ENCODE measurements around the gene KIF2C.
"Not testable (repeated sequence)": the region's sequence is repeated elsewhere in the genome, so short reads cannot be mapped to it uniquely, and the experiment has no call there.

KIF2C gene

DNA sequence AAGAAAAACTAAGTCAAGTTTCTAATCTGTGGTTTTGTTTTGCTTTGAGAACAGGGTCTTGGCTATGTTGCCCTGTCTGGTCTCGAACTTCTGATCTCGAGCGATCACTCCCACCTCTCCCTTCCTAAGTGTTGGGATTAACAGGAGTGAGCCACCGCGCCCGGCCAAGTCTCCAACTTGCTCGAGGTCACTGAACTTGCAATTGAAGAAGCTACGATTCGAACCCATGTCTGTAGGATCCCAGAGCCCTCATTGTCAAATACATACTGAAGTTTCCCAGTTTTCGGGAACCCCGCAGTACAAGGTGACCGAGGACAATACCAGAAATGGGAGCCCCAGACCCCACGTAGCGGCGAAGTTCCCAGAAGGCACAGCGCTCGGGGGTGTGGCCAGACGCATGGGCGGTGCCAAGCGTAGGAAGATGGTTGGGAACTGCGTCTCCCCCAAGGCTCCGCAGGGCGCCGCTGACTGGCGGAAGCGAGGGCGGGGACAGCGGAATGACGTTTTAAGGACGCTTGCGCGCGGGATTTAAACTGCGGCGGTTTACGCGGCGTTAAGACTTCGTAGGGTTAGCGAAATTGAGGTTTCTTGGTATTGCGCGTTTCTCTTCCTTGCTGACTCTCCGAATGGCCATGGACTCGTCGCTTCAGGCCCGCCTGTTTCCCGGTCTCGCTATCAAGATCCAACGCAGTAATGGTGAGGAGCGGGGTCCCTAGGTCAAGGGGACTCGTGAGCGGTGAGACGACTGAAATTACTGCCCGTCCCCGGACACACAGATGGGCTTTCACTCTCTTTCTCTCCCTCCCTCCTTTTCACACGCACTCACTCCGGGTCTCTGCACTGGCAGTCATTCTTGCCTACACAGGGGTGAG lies at the start of gene KIF2C:
TSS of gene KIF2C (plus strand) at position 531 of the 872 bp plus-strand sequence. CDS start at position 627, 96 bp downstream.
- Histone ChIP-seq H3K4me3 (ENCODE audit: low read length) (peak within 1 kb of the TSS; percentile 93), H3K9me3 (ENCODE audit: control insufficient read depth, low read length) (no peaks in the 10 kb centered on the region), H3K36me3 (ENCODE audit: control insufficient read depth, insufficient read depth, low read length, severe bottlenecking) (no peaks in the 10 kb centered on the region), H3K27me3 (replicated peaks; ENCODE audit: control insufficient read depth, insufficient read depth, low read length) (no peaks in the 10 kb centered on the region), H3K4me1 (ENCODE audit: control insufficient read depth, insufficient read depth, low read length) (peaks cover 11% of the 10 kb centered on the region), H3K9ac (ENCODE audit: low read length) (peak within 1 kb of the TSS; percentile 94)
- peak; percentile 99 for DNase-seq (ENCODE audit: low read depth)

DNA sequence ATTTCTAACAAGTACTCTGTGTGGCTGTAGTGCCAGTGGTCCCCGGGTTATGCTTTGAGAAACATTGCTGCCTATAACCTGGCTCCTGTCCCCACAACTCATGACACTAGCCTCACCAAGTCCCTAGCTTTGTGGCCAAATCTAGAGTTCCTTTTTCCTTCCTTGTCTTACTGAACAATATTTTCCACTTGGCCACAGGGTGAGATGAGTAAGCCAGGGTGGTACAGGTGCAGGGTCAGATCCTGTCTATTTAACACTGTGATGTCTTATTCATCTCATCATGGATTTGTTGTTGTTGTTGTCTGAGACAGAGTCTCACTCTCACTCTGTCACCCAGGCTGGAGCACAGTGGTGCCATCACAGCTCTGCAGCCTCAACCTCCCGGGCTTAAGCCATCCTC lies 46.5 kb upstream of the KIF2C start:
- Histone ChIP-seq H3K36me3 (ENCODE audit: control insufficient read depth, insufficient read depth, low read length, severe bottlenecking) (no peaks in the 10 kb centered on the region), H3K27me3 (replicated peaks; ENCODE audit: control insufficient read depth, insufficient read depth, low read length) (no peaks in the 10 kb centered on the region), H3K4me1 (ENCODE audit: control insufficient read depth, insufficient read depth, low read length) (no peaks in the 10 kb centered on the region), H3K9ac (ENCODE audit: low read length) (no peak overlapping the region), H3K4me3 (ENCODE audit: low read length) (no peak overlapping the region), H3K9me3 (ENCODE audit: control insufficient read depth, low read length) (no peaks in the 10 kb centered on the region)
- DNase-seq (ENCODE audit: low read depth), result no peak

DNA sequence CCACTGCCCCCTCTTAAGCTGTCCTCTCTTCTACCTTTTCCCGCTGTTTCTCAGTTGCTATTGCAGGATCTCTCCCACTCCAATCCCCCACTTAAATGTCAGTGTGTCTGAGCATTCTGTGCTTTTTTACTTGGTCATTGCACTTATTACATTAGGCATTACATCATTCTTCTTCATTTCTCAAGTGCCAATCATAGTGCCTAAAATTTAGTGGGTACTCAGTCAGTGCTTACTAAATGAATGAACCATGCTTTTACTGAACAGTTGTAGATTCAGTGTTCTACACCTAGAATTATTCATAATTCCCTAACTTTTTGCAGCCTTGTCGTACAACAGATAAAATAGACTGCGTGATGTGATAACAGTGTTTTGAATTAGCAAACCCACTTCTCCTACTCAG lies 45.7 kb upstream of the KIF2C start:
- no peak overlapping the region for H3K9ac ChIP-seq (ENCODE audit: low read length)
- no peak for DNase-seq (ENCODE audit: low read depth)
- H3K36me3 ChIP-seq (ENCODE audit: control insufficient read depth, insufficient read depth, low read length, severe bottlenecking), result no peaks in the 10 kb centered on the region
- no peaks in the 10 kb centered on the region for H3K9me3 ChIP-seq (ENCODE audit: control insufficient read depth, low read length)
- no peaks in the 10 kb centered on the region for H3K4me1 ChIP-seq (ENCODE audit: control insufficient read depth, insufficient read depth, low read length)
- H3K27me3 ChIP-seq (replicated peaks; ENCODE audit: control insufficient read depth, insufficient read depth, low read length), result no peaks in the 10 kb centered on the region
- H3K4me3 ChIP-seq (ENCODE audit: low read length), result no peak overlapping the region

DNA sequence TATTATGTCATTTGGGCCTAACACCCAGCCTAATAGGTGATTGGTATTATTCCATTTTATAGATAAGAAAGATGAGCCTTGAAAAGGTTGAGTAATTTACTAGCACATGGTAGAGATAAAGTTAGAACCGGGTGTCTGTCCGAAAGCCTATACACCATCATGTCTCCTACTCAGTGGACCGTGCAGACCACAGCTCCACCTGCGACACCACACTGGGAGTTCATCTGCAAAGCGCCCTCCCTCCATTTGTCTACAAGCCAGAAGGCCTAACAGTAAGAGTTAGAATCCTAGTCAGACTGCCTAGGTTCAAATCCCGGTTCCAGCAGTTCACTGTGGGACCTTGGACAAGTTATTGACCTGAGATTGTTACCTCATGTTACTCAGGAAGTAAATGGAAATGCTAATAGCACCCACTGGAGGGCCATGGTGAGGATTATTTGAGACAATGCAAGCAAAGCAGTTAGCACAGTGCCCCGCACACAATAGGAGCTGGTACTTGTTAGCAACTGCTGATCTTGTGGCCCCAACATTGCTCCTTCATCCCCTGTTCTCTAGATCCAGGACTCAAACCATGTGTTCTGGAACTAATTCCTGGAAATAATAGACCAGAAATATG lies 44.7 kb upstream of the KIF2C start:
- no peaks in the 10 kb centered on the region for H3K27me3 ChIP-seq (replicated peaks; ENCODE audit: control insufficient read depth, insufficient read depth, low read length)
- no peaks in the 10 kb centered on the region for H3K36me3 ChIP-seq (ENCODE audit: control insufficient read depth, insufficient read depth, low read length, severe bottlenecking)
- no peaks in the 10 kb centered on the region for H3K9me3 ChIP-seq (ENCODE audit: control insufficient read depth, low read length)
- H3K4me1 ChIP-seq (ENCODE audit: control insufficient read depth, insufficient read depth, low read length), result no peaks in the 10 kb centered on the region
- no peak overlapping the region for H3K4me3 ChIP-seq (ENCODE audit: low read length)
- no peak for DNase-seq (ENCODE audit: low read depth)
- H3K9ac ChIP-seq (ENCODE audit: low read length), result no peak overlapping the region

DNA sequence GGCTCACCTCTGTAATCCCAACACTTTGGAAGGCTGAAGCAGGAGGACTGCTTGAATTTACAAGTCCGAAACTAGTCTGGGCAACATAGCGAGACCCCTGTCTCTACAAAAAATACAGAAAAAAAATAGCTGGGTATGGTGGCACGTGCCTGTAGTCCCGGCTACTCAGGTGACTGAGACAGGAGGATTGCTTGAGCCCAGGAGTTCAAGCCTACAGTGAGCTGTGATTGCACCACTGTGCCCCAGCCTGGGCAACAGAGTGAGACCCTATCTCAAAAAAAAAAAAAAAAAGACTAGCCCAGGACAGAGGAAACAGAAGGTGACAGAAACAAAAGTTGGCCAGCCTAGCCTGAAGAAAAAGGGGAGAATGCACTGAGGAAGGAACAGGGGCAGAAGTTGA lies 44.0 kb upstream of the KIF2C start:
- no peak overlapping the region for H3K9ac ChIP-seq (ENCODE audit: low read length)
- H3K4me1 ChIP-seq (ENCODE audit: control insufficient read depth, insufficient read depth, low read length), result no peaks in the 10 kb centered on the region
- DNase-seq (ENCODE audit: low read depth), result no peak
- H3K4me3 ChIP-seq (ENCODE audit: low read length), result no peak overlapping the region
- no peaks in the 10 kb centered on the region for H3K27me3 ChIP-seq (replicated peaks; ENCODE audit: control insufficient read depth, insufficient read depth, low read length)
- H3K9me3 ChIP-seq (ENCODE audit: control insufficient read depth, low read length), result no peaks in the 10 kb centered on the region
- H3K36me3 ChIP-seq (ENCODE audit: control insufficient read depth, insufficient read depth, low read length, severe bottlenecking), result no peaks in the 10 kb centered on the region

DNA sequence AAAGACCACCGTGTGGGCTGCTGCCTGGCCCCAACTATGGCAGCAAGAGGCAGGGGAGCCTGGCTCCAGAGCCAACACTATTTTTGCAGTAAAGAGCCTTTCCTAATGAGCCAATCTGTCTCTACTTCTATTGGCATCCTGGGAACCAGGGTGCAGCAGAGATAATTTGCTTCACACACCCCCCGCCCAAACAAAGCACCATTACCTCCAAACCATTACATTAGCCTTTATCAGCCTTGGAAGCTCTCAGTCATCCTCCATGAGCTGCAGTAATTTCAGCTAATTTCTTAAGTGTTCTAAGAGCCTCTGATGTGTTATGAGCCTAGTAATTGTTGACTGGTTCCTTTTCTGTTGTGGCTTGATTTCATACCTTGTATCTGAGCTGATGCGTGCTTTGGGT lies 43.5 kb upstream of the KIF2C start:
- H3K9ac ChIP-seq (ENCODE audit: low read length), result no peak overlapping the region

DNA sequence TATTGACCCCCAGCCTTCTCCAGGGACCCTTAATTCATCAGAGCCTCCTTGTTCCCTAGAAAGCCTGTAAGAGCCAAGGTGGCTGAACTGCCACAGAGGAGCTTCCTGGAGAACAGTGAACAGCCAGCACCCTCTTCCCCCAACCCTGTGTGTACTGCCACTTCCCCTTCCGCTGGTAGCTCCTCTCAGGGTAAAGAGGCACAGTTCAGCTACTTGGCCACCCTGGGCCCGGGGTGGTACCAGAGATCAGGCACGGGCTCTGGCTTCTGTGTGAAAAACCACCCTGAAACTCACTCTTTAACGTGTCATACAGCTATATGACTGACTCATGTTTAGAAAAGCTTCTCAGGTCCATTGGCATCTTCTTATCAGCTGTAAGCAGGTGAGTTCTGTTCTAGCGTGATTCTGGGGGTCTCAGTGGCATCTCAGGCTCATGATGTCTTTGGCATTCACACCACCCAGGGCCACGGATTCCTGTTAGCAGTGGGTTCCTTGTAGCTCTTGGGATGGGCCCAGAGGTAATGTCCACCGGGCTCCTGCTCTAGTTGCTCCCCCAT lies 42.8 kb upstream of the KIF2C start:
- no peak overlapping the region for H3K4me3 ChIP-seq (ENCODE audit: low read length)
- H3K27me3 ChIP-seq (replicated peaks; ENCODE audit: control insufficient read depth, insufficient read depth, low read length), result no peaks in the 10 kb centered on the region
- no peaks in the 10 kb centered on the region for H3K4me1 ChIP-seq (ENCODE audit: control insufficient read depth, insufficient read depth, low read length)
- no peaks in the 10 kb centered on the region for H3K9me3 ChIP-seq (ENCODE audit: control insufficient read depth, low read length)
- no peak for DNase-seq (ENCODE audit: low read depth)
- no peak overlapping the region for H3K9ac ChIP-seq (ENCODE audit: low read length)
- no peaks in the 10 kb centered on the region for H3K36me3 ChIP-seq (ENCODE audit: control insufficient read depth, insufficient read depth, low read length, severe bottlenecking)

More for the DNA sequence above, 43.5 kb upstream of the KIF2C start:
- no peaks in the 10 kb centered on the region for H3K36me3 ChIP-seq (ENCODE audit: control insufficient read depth, insufficient read depth, low read length, severe bottlenecking)
- H3K9me3 ChIP-seq (ENCODE audit: control insufficient read depth, low read length), result no peaks in the 10 kb centered on the region
- H3K4me3 ChIP-seq (ENCODE audit: low read length), result no peak overlapping the region
- no peaks in the 10 kb centered on the region for H3K27me3 ChIP-seq (replicated peaks; ENCODE audit: control insufficient read depth, insufficient read depth, low read length)
- no peaks in the 10 kb centered on the region for H3K4me1 ChIP-seq (ENCODE audit: control insufficient read depth, insufficient read depth, low read length)
- no peak for DNase-seq (ENCODE audit: low read depth)

DNA sequence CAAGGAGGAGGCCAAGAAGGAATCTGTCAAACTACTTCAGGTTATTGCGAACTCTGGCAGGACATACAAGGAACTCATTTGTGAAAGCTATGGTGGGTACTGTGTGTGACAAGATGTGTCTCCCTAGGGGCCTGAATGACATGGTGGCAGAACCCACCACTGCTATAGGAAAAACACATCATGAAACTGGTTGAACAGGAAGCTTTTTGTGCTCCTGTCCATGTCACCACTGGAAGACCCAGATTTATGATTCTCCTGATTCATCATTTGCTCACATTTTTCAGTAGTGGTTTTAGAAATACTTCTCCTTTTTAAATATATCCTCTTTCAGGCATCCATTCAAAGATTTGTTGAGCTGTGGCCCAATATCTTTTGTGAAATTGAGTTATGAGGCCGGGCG lies 41.5 kb upstream of the KIF2C start:
- H3K4me3 ChIP-seq (ENCODE audit: low read length), result no peak overlapping the region
- H3K27me3 ChIP-seq (replicated peaks; ENCODE audit: control insufficient read depth, insufficient read depth, low read length), result no peaks in the 10 kb centered on the region
- DNase-seq (ENCODE audit: low read depth), result no peak
- no peak overlapping the region for H3K9ac ChIP-seq (ENCODE audit: low read length)
- H3K9me3 ChIP-seq (ENCODE audit: control insufficient read depth, low read length), result no peaks in the 10 kb centered on the region
- no peaks in the 10 kb centered on the region for H3K4me1 ChIP-seq (ENCODE audit: control insufficient read depth, insufficient read depth, low read length)
- H3K36me3 ChIP-seq (ENCODE audit: control insufficient read depth, insufficient read depth, low read length, severe bottlenecking), result no peaks in the 10 kb centered on the region

DNA sequence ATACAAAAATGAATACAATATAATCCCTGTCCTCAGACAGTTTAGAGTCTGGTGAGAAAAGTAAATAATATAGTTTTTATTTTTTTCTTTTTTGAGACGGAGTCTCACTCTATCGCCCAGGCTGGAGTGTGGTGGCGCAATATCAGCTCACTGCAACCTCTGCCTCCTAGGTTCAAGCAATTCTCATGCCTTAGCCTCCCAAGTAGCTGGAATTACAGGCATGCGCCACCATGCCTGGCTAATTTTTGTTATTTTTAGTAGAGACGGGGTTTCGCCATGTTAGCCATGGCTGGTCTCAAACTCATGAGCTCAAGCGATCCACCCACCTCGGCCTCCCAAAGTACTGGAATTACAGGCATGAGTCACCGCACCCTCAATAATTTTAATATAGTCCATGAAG lies 40.3 kb upstream of the KIF2C start:
- H3K4me1 ChIP-seq (ENCODE audit: control insufficient read depth, insufficient read depth, low read length); H3K4me3 ChIP-seq (ENCODE audit: low read length); H3K36me3 ChIP-seq (ENCODE audit: control insufficient read depth, insufficient read depth, low read length, severe bottlenecking); H3K9ac ChIP-seq (ENCODE audit: low read length); H3K9me3 ChIP-seq (ENCODE audit: control insufficient read depth, low read length); DNase-seq (ENCODE audit: low read depth); H3K27me3 ChIP-seq (replicated peaks; ENCODE audit: control insufficient read depth, insufficient read depth, low read length): not testable (repeated sequence)

DNA sequence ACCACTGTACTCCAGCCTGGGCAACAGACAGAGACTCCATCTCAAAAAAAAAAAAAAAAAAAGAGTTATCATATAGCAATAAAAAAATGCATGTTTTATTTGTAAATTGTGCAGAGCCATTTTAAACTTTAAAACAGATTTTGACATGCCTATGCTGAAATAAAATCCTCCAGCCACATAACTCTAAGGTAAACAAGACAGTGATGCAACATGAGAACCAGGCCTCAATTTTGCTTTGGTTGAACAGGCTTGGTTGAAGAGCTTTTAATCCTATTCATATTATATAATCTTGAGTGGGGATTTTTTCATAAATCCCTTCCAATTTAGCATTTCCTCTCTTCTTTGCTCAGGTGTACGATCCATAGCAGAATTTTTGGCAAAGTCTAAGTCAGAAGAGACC lies 39.1 kb upstream of the KIF2C start:
- no peaks in the 10 kb centered on the region for H3K36me3 ChIP-seq (ENCODE audit: control insufficient read depth, insufficient read depth, low read length, severe bottlenecking)
- H3K4me3 ChIP-seq (ENCODE audit: low read length), result no peak overlapping the region
- DNase-seq (ENCODE audit: low read depth), result peak; percentile 76
- H3K4me1 ChIP-seq (ENCODE audit: control insufficient read depth, insufficient read depth, low read length), result no peaks in the 10 kb centered on the region
- H3K9me3 ChIP-seq (ENCODE audit: control insufficient read depth, low read length), result no peaks in the 10 kb centered on the region
- H3K27me3 ChIP-seq (replicated peaks; ENCODE audit: control insufficient read depth, insufficient read depth, low read length), result no peaks in the 10 kb centered on the region
- H3K9ac ChIP-seq (ENCODE audit: low read length), result no peak overlapping the region

DNA sequence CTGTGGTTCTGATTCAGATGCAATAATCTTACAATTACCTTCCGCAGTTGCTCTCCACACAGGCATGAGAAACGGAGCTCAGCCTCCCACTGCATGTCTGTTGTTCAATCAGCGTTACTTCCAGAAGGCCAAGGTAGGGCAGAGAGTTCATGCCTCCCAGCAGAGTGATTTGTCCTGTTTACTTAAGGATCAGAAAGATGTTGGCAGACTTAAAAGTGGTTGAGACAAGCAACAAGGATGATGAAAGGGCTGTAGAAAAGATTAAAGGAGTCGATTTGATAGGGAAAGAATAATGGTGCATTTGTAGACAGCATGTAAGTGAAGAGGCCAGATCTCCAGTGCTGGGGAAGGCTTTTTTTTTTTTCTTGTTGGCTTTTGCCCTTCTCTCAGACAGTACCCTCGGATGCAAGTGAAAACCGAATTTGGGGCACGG lies 38.5 kb upstream of the KIF2C start:
- no peaks in the 10 kb centered on the region for H3K9me3 ChIP-seq (ENCODE audit: control insufficient read depth, low read length)
- no peak overlapping the region for H3K4me3 ChIP-seq (ENCODE audit: low read length)
- H3K36me3 ChIP-seq (ENCODE audit: control insufficient read depth, insufficient read depth, low read length, severe bottlenecking), result no peaks in the 10 kb centered on the region
- H3K4me1 ChIP-seq (ENCODE audit: control insufficient read depth, insufficient read depth, low read length), result no peaks in the 10 kb centered on the region
- H3K9ac ChIP-seq (ENCODE audit: low read length), result no peak overlapping the region
- H3K27me3 ChIP-seq (replicated peaks; ENCODE audit: control insufficient read depth, insufficient read depth, low read length), result no peaks in the 10 kb centered on the region
- DNase-seq (ENCODE audit: low read depth), result no peak
